NCI-H446 (cell line): ENCODE data around the gene FAM149A.

Source experiments
- DNase-seq, 2 experiments: peaks; one replicate each; lab custom pipeline; 2025; lab: John Stamatoyannopoulos, UW

The FAM149A gene

DNA sequence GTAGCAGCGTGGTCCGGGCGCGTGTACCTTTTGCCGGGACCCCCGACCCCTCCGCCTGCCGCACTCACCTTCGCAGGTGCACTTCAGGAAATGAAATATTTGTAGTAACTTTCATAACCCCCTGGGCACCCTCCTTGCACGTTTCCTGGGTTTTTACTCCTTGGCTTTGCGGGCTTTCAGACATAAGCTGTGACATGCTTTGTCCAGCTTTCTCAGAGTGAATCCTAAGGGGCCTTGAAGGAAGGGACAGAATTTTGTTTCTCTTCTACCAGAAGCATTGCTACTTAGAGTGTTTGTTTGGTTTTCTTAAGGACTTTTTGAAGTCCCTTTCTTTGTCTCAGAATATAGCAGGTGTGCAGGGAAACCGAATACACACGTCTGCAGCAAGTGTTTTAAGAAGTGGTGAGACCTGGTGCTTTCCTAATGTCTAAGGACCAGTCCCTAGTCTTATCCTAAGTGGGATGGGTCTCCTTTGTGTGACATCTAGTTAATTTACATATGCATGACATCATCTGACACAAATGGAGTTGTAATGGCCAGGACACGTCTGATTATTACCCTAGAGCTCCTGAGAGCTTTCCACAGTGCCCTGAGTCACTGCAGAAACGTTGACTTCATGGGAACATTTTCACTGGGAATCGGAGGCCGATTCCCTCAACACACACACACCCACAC, 1.3 kb downstream of the FAM149A start:
- no peak for DNase-seq

DNA sequence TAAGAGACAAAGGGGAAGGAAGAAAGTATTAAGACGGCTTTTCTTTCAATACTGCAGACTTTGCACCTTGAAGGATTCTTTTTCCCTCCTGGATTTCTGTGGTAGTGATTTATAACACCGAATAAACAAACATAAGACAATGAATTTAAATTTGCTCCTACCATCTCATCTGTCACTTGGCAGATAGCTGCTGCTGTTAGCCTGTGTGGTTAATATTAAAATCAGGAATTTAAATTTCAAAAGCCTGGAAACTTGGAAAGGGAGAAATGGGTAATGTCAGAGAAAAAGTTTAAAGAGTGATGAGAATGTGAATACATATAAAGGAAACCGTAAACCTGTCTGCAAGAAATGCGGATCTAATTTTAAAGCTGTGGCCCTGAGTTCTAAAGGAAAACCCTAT, 3.4 kb downstream of the FAM149A start:
- no peak for DNase-seq

DNA sequence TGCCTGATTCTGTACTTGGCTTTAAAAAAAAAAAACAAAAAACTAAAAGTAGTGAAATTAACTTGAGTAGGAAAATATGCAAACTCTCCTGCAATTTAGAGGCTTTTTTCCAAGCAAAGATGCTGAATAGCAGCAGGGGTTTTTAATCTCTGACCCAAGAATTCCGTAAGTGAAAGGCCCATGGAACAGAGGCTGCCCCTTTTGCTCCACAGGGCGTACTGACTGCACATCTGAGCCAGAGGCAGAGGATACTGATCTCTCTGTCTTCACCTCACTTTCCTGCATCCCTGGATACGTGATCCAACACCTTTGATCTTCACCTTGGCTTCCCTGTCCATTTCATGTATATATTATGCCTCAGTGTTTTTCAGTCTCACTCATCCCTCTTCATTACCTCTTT, 3.9 kb downstream of the FAM149A start:
- no peak for DNase-seq

DNA sequence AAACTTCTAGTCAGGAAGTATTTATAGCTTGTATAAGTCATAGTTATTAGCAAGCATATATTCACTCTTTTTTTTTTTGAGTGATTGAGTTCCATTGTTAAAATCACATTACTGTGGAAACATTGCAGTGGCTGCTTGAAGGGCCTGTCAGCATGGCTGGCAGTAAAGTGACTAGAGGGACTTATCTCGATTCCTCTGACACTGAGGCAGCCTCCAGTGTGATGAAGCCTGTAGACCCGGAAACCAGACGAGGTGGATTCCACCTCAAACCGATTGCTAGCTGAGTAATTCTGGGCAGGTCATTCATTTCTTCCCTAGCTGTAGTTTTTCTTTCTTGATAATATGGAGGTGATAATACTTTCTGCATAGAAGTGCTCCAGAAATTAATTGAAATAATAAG, 4.7 kb downstream of the FAM149A start:
- no peak for DNase-seq

DNA sequence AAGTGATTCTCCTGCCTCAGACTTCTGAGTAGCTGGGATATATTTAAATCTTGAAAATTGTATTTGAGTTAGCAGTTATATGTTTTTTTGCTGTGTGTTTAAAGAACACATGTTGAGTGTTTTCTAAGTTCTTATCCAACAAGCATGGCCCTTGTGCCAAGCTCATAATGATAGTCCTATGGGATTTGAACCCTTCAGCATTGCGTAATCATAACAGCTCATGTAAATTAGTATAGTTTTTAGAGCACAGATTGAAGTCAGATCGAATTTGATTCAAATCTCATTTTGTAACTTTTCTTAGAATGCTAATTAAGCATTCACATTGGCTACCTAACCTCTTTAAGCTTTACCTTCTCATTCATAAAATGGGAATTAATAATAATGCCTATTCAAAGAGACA, 12.2 kb downstream of the FAM149A start:
- no peak for DNase-seq

DNA sequence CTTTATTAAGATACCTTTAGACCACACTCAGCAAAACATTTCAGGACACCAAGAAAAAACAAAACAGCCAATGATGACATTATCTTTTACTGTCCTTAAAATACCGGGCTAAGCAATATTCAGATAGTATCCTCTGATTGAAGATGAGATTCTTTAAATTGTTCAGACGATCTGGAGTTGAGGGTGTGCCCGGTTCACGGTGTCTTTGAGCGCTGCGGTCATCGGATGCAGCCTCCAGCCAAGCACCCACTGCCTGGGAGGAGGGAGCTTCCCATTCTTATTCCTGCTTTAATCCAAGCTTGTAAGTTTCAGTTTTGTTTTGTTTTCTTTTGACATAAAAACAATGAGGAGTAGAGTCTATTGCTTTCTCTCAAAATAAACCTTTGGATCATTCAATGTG, 14.1 kb downstream of the FAM149A start:
- DNase-seq = no peak

DNA sequence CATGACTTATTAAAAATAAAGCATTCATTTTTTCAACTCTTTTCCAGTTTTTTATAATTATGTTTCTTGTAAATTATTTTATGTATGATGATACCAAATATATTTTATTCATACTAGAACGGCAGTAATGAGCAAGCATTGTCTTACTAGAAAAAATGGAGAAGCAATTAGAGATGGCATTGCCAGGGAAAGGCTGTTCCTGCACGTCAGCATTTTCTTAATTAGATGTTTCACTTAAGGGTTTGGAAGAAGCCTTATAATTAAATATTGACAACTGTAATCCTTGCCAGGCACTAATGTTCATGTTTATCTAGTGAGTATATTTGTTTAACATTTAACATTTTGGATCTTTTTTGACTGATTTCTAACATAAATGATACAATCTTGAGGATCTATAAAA, 16.6 kb downstream of the FAM149A start:
- DNase-seq = no peak

DNA sequence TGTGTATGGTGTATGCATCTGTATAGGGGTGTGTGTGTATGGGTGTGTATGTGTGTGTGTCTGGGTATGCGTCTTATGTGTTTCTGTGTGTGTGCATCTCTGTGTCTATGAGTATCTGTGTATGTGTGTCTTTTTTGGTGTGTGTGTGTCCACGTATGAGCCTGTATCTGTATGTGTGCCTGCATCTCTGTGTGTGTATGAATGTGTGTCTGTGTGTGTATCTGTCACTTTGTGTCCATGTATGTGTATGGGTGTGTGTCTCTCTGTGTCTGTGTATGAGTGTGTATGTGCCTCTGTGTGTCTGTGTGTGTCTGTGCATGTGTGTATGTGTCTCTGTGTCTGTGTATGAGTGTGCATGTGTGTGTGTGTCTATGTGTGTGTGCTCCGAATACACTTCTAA, 24.3 kb downstream of the FAM149A start:
- DNase-seq = no peak

DNA sequence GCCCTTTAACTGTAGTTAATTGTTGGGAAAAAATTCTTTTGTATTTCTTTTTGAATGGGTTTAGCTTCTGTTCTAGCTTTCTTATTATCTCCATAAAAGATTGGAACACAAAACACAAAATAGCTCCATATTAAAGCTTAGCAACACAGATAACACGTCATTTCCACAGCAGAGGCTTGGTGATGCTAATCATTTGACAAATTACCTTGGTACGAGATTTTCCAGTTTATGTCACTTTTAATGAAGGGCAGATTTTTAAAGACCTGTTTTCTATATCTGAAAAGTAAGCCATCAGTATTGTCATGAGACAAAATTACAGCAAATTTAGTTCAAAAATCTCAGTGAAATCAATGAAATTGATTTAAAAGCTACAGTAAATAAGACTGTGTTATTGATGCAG, 27.4 kb downstream of the FAM149A start:
- no peak for DNase-seq

DNA sequence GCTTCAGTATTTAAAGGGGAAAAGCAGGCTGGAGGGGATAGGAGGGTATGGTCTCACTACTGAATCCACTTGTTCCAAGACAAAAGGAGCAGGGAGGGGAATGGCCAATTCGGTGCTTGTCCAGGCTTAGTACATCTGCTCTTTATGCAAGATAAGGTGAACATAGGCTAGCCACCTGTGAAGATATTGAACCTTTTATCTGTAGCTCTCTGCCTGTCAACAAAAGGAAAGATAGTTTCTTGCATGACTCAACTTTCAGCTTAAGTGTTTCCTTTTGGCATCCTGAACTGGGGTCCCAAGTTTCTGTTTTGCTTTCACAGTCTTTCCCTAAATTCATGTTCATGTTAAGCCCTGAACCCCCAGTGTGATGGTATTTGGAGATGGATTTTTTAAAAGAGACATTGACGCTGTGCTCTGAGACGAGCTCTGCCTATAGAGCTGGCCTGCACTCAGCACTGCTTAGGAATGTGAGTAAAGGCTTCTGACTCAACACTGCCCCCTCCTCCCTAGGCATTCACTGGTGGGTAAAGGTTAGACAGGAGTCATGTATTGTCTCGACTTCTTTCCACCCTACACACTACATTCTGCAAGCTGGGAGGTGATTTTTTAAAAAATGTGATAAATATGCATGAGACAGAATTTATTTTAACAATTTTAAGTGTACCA, 28.2 kb downstream of the FAM149A start:
- DNase-seq = no peak

DNA sequence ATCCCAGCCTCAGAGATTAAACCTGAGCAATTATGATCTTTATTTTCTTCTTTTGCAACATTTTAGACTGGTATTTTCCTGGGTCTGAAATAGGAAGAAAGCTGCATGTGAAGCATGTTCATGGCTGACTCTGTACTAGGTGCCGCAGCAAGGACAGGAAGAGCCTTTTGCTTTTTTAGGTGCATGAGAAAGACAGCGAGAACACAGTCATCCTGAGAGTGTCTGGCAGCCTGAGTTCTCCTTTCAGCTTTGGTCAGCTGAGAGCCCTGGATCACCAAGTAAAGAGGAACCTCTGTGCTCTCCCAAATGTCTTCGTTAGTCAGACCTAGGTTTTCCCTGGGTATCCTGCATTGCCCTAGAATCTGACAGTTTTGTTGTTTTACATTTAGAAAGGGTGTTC, 29.8 kb downstream of the FAM149A start:
- no peak for DNase-seq

DNA sequence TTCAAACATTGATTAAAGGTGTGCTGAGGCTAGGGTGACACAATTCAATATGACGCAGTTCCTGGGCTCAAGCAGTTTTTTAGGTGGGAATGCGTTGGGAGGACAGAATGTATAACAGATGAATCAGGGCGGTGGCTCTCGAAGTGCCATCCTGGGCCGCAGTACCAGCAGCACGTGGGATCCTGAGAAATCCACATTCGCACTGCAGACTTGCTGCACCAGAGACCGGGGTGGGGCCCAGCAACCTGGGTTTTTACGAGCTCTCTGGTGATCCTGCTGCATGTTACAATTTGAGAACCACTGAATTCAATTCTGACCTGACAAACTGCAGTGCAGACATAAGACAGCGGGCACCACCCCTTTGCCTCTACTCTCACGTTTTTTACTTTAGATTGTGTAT, 30.4 kb downstream of the FAM149A start:
- DNase-seq = no peak

DNA sequence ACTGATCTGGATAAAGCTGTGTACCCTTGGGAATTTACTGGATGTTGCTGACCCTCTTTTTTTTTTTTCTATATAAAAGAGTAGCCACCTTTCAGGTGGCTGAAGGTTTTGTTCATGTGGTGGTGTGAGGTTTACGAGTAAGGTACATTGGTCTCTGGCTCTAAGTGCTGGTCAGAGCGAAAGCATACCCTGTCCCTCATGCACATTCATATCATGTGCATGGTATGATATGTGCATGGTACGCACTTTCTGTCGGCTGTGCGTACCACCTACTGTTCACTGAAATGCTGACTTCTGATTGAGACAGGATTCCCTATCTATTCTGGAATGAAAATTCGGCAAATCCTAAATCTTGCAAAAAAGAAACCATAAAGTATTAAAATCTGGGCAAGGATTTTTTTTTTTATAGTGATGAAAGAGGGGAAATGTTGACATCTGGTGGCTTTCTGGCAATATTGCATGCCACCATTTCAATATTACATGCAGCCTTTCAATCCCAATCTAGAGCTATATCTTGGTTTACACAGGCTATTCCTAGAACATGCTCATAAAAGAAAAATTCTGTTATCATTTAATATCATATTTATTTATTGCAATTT, 32.8 kb downstream of the FAM149A start:
- peak in 1 of 2 experiments; percentile 3 for DNase-seq

DNA sequence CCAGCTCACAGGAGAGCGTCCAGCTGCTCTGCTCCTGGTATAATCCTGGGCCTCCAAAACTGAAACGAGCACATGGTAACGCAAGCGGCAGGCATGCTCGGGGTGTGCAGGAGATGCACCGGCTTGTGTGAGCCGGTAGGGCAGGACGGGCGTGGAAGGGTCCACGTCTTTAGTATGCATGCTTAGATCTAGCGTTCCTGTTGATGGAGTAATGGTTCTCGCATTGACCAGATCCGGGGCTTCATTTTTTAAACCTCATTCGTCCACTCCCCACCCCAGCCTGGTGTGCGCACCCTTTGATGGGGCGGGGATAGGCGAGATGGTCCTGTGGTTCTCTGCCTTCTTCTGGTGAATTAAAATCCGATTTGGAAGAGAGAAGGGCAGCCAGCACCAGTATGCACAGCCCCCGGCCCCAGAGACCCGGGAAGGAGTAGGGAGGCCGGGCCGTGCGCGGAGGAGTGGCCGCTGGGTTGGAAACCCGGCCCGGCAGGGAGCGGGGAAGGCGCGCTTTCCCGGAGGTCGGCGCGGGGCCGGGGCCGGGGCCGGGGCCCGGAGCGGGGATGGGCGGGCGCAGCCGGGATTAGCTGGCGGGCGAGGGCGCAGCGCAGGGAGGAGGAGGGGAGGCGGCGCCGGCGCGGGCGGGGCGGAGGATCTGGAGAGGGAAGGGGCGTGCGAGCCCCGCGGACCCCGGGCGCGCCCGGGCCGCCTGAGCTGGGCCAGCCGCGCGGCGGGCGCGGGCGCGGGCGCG, 39.9 kb downstream of the FAM149A start:
- DNase-seq = no peak

DNA sequence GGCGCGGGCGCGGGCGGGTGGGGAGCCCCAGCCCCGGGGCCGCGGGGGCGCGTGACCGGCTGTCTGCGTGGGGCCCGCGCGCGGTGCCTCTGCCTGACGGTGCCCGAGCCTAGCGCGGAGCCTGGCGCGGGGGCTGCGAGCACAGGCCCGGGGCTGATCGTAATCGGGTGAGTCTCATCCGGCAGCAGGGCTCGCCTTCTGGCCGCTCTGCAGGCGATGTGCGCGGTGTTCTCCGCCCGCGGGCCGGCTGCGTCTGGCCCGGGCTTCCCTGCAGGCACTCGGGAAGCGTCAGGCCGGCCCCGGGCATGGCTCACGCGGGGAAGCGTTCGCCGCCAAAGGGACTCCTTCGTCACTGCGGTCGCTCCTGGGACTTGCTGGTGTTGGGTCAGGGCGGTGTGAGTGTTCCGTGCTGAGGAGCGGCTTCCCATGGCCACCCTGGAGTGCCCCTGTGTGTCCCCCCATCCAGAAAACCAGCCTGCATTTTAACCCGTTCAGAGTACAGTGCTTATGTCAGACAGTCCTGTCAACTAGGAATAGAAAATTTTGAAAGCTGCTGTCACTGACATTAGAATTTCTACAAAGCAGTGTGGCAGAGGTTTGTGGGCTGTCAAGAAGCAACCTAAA, 40.6 kb downstream of the FAM149A start:
- no peak for DNase-seq

DNA sequence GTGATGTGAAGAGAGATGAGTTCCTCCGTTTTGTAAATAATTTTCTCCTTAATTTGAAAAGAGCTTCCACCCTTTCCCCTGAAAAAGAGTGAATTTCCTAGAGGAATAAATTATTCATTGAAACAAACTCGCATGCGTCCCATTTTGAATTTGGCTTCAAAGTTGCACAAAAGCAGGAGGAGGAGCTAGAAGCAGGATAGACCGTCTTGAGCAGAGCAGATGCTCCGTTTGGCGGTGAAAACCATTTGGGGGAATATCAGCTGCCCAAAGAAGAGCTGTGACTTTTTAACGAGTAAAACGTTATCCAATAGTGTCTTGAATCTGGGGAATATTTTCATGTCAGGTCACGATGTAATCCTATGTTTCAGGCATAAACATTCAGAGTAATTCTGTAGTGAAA, 42.0 kb downstream of the FAM149A start:
- DNase-seq = no peak

DNA sequence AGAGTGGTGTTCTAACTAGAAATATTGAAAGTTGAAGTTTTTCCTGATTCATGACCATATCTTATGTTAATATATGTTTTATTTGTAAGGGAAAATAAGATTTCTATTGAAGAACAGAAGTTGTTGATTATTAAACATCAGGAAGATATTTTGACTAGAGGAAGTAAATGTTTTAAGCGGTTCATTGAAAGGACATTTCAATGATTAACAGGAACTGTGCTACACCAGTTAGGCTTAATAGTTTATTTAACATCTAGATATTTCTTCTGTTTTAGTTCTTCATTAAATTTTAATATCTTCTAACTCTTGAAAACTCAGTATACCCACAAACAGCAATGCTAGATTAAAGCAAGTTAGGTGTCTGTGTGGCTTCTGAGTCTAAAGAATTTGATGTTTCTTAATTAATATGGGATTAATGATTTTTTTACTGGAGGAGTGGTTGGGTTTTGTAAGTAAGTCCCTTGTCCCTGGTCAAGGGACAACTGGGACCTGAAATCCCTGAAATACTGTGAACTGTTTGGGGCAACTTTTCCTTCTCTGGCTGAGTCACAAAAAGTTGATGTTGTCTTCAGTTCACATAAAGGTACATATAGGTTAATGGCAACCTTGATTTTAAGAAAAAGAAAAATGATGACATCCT, 44.0 kb downstream of the FAM149A start:
- DNase-seq = no peak

DNA sequence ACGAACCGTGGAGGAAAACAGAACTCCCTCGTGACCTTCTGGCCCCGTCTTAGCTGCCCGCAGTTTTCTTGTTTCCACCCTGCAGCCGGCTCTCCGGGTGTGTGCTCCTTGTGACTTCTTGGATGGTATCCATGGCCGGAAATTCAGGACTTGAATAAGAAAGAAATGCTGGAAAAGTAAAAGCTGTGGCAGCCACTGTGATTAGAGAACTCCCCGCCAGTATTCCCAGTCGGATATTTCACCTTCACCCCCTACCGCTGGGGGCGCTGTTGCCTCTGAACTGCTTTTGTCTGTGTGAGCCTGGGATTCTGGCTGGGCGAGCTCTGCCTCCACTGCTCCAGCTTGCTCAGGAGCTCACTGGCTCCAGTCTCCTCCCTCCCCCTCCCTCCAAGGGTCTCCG, 45.4 kb downstream of the FAM149A start:
- no peak for DNase-seq

DNA sequence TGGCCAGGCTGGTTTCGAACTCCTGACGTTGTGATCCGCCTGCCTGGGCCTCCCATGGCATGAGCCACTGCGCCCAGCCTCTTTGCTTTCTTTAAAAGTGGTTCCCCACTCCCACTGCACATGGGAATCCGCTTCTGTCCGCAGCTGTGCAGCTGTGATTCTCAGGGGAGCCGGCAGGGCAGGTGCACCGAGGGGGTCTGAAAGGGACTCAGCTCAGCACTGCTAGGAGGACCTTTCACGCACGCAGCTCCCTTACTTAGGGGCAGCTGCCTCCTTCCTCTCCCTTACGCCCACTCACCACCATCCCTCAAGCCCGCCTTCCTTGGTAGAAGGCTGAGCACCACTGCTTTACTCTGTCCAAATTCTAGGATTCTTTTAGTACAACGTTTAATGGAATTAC, 46.4 kb downstream of the FAM149A start:
- DNase-seq = no peak

DNA sequence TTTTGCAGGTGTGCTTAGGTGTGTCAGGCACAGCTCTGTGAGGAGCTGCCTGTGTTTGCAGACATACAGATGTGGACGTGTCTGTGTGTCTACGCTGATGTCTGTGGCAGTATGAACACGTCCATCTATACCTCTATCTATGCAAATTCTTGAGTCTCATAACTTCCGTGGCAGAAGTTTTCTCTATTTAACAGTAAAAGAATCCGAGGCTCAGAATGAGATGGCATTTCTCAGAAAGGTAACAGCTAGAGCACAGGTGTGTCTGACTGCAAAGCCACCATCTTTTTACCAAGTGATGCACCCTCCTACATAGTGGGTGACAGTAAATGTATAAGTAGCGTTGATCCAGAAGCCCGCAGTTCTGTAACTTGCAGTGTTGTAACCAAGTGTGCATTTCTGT, 47.0 kb downstream of the FAM149A start:
- no peak for DNase-seq

DNA sequence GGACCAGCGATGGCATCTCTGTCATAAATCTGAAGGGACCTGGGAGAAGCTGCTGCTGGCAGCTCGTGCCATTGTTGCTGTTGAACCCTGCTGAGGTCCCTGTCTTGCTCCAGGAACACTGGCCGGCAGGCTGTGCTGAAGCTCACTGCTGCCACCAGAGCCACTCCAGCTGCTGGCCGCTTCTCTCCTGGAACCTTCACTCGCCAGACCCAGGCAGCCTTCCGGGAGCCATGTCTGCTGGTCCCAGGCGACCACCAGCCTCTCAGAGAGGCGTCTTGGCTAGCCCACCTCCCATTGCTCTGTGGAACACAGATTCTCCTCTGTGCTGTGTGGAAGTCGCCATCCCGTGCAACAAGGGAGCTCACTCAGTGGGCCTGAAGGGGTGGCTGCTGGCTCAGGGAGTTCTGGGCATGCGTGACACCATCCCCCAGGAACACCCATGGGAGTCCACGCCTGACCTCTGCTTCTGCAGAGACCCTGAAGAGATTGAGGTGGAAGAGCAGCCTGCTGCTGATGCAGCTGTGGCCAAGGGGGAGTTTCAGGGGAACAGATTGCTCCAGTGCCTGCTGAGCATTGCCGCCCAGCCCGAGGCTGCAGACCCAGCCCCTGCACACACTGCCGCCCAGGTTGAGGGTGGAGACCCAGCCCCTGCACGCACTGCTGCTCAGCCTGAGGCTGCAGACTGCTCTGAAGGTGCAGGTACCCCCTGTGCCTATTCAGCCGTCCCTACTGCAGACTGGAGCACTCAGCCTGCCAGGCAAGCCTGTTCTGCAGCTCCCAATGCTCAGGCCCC, 53.7 kb downstream of the FAM149A start:
- DNase-seq = no peak
